Testis (tissue), 3 donors: ENCODE data around the gene TMEM100. TPM values are rescaled to one million over a fixed set of nuclear protein-coding genes. Genes with fewer than 3 reads are reported as not detected.

Experiments used
- DNase-seq: peaks from one replicate; pipeline ENCODE4 v3.0.0-alpha.2; 2019
- H3K27ac ChIP-seq, 2 donors: fragments of 200-600 bp; sonication (generic); one replicate each; pipeline ENCODE4 v1.5.1; 2019
- H3K27me3 ChIP-seq: fragments of 200-600 bp; sonication (generic); one replicate; pipeline ENCODE4 v1.5.1; 2019
- H3K36me3 ChIP-seq: fragments of 200-600 bp; sonication (generic); one replicate; pipeline ENCODE4 v1.5.1; 2017; ENCODE audit warnings: low read depth; ENCODE audit errors: missing control alignments
- H3K4me1 ChIP-seq: fragments of 200-600 bp; sonication (generic); one replicate; pipeline ENCODE4 v1.5.1; 2019
- H3K4me3 ChIP-seq, 2 donors: fragments of 200-600 bp; sonication (generic); one replicate each; pipeline ENCODE4 v1.5.1; 2017 to 2019
- H3K9me3 ChIP-seq: fragments of 200-600 bp; sonication (generic); one replicate; pipeline ENCODE4 v1.5.1; 2017
- CTCF ChIP-seq, 3 experiments: fragments of 450-650 bp in 2 of 3; fragments of 200-600 bp in 1 of 3; sonication (generic) in 1 of 3; IDR thresholded peaks; one replicate each; pipeline ENCODE4 v1.5.1; 2016 to 2019; ENCODE audit warnings: antibody characterized with exemption in 3 of 3, mild to moderate bottlenecking in 2 of 3, moderate library complexity in 1 of 3
- POLR2A ChIP-seq: fragments of 450-650 bp; IDR thresholded peaks from one replicate; pipeline ENCODE4 v1.6.1; 2017; ENCODE audit warnings: antibody characterized with exemption, mild to moderate bottlenecking, moderate library complexity
- WGBS, 2 donors: methylation state at CpG; one replicate each; pipeline ENCODE4 v1.1.5; 2018; 5-methylcytosine and 5-hydroxymethylcytosine counted together
- intact Hi-C: fragments of 100-400 bp; cut with DNase I; formaldehyde crosslinking; loops from one replicate; pipeline ENCODE4 v1.15.1; 2023; ENCODE audit warnings: low total_unique reads
- polyA plus RNA-seq: library from polyadenylated mRNA; stranded (reverse); fragments of 350-450 nt; fragmentation: Illumina TruSeq; extraction: RNeasy Lipid Tissue Mini Kit (QIAGEN cat#74804); gene quantifications from one replicate; pipeline ENCODE4 v1.2.3, GENCODE V29; 2014; ENCODE audit warnings: low read depth, low replicate concordance; ENCODE audit not compliant: insufficient read depth
- total RNA-seq, 2 donors: library from RNA; depleted of rRNA; stranded (reverse); fragments of >200 nt; gene quantifications; one replicate each; pipeline ENCODE4 v1.2.3, GENCODE V29; 2016

Gene TMEM100
- total and polyA plus RNA-seq, 3 donors from 2014 or later = 3.1 to 5.8 (median 4.4) TPM

- Histone ChIP-seq H3K36me3 (no peaks in the 10 kb centered on the region), H3K27me3 (no peaks in the 10 kb centered on the region), H3K9me3 (no peaks in the 10 kb centered on the region), H3K4me1 (no peaks in the 10 kb centered on the region), H3K27ac (no peak overlapping the region), H3K4me3 (no peak overlapping the region)
- no peak for DNase-seq
- TF ChIP-seq CTCF (IDR thresholded peaks at IDR 0.05) (no peak), POLR2A (no peak)
- WGBS, 2 donors = 59% methylated on average over 3 of the region's 3 CpGs
- intact Hi-C loops = no loop called here
These were observed 24.5 kb upstream of the TMEM100 start for GRCh38 chr17:55747209-55747608.

- no peaks in the 10 kb centered on the region for H3K9me3 ChIP-seq
- H3K4me1 ChIP-seq = no peaks in the 10 kb centered on the region
- no peaks in the 10 kb centered on the region for H3K36me3 ChIP-seq
- no peak overlapping the region for H3K27ac ChIP-seq
- no peak overlapping the region for H3K4me3 ChIP-seq
- DNase-seq = no peak
- no peak for TF ChIP-seq CTCF (IDR thresholded peaks at IDR 0.05)
- no peak for TF ChIP-seq POLR2A
- WGBS, 2 donors = 95 to 100% methylated on average over 1 of the region's 1 CpG
- intact Hi-C loops = no loop called here
- no peaks in the 10 kb centered on the region for H3K27me3 ChIP-seq
These were observed 23.8 kb upstream of the TMEM100 start for GRCh38 chr17:55746466-55746865.

DNA sequence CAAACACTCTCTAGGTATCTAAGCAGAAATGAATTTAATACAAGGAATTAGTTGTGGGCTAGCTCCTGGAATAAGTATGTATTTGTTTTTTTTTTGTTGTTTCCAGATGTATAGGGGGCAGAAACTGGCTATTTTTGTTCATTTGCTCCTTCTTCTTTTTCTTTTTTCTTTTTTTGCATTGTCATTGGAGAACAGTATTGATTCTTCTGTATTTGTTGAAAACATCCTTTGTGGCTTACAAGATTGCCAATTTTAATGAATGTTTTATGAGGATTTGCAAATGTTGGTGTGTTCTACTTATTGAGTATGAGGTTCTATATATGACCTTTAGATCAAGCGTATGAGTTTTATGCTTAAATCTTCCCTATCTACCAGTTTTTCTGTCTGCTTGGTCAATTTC lies 22.6 kb upstream of the TMEM100 start:
- 91 to 97% methylated on average over 1 of the region's 1 CpG for WGBS, 2 donors
- Histone ChIP-seq H3K27ac (no peak overlapping the region), H3K9me3 (no peaks in the 10 kb centered on the region), H3K4me3 (no peak overlapping the region), H3K4me1 (no peaks in the 10 kb centered on the region), H3K27me3 (no peaks in the 10 kb centered on the region), H3K36me3 (no peaks in the 10 kb centered on the region)
- DNase-seq = no peak
- intact Hi-C loops = no loop called here
- no peak for TF ChIP-seq CTCF (IDR thresholded peaks at IDR 0.05)
- TF ChIP-seq POLR2A = no peak

DNA sequence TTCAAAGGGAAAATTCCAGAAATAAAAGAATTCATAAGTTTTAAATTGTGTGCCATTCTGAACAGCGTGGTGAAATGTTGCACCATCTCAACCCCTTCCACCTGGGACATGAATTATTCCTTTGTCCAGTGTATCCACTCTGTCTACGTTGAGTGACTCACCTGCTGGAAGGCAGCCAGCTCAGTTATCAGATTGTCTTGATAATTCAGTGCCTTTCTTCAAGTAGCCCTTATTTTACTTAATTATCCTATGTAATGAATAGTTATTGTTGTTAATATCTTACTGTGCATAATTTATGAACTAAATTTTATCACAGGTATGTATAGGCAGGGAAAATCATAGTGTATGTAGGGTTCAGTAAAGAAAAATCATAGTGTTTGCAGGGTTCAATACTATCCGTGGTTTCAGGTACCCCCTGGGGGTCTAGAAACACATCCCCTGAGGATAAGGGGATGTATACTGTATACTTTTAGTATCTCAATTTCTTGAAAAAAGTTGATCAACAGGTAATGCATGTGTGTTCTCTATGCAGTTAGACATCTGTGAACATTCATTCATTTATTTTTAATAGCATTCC lies 20.5 kb upstream of the TMEM100 start:
- Histone ChIP-seq H3K27me3 (no peaks in the 10 kb centered on the region), H3K27ac (no peak overlapping the region), H3K4me1 (no peaks in the 10 kb centered on the region), H3K4me3 (no peak overlapping the region), H3K36me3 (no peaks in the 10 kb centered on the region), H3K9me3 (no peaks in the 10 kb centered on the region)
- TF ChIP-seq CTCF (IDR thresholded peaks at IDR 0.05) = no peak
- no peak for TF ChIP-seq POLR2A
- intact Hi-C loops = no loop called here
- 68 to 72% methylated on average over 3 of the region's 3 CpGs for WGBS, 2 donors
- no peak for DNase-seq
